ENCODE results near the gene FERMT1.
"Not testable (repeated sequence)": the region's sequence is repeated elsewhere in the genome, so short reads cannot be mapped to it uniquely, and the experiment has no call there.

FERMT1 gene

GRCh38 chr20:6066582-6066981, 56.2 kb downstream of the FERMT1 start:
- DNase-seq = no peak

- DNase-seq = no peak
Measured at GRCh38 chr20:6061544-6061943, 61.3 kb downstream of the FERMT1 start.

GRCh38 chr20:6060213-6060612, 62.6 kb downstream of the FERMT1 start:
- DNase-seq = no peak

GRCh38 chr20:6058684-6059295, 64.0 kb downstream of the FERMT1 start:
- no peak for DNase-seq

- peak; percentile 44 to 65 for DNase-seq
Measured at GRCh38 chr20:6057691-6058090, 65.1 kb downstream of the FERMT1 start.

- DNase-seq = no peak
Measured at GRCh38 chr20:6057139-6057538, 65.7 kb downstream of the FERMT1 start.

GRCh38 chr20:6055981-6056569, 66.8 kb downstream of the FERMT1 start:
- no peak for DNase-seq

- DNase-seq = no peak
Measured at GRCh38 chr20:6055161-6055783, 67.6 kb downstream of the FERMT1 start.

GRCh38 chr20:6054689-6055051, 68.2 kb downstream of the FERMT1 start:
- DNase-seq = not testable (repeated sequence)

- no peak for DNase-seq
Measured at GRCh38 chr20:6053776-6054688, 68.8 kb downstream of the FERMT1 start, which contains the start of gene LRRN4. LRRN4 (minus strand) TSS chr20:6054060; CDS start chr20:6052799, 1,261 bp downstream.

- DNase-seq = no peak
Measured at GRCh38 chr20:6053064-6053775, 69.6 kb downstream of the FERMT1 start.

GRCh38 chr20:6051505-6051904, 71.3 kb downstream of the FERMT1 start:
- no peak for DNase-seq

GRCh38 chr20:6048391-6048790, 74.4 kb downstream of the FERMT1 start:
- no peak for DNase-seq

GRCh38 chr20:6046432-6046831, 76.4 kb downstream of the FERMT1 start:
- DNase-seq = no peak

GRCh38 chr20:6045566-6045965, 77.3 kb downstream of the FERMT1 start:
- DNase-seq = no peak

- no peak for DNase-seq
Measured at GRCh38 chr20:6044115-6044514, 78.7 kb downstream of the FERMT1 start.

- DNase-seq = no peak
Measured at GRCh38 chr20:6041808-6042265, 81.0 kb downstream of the FERMT1 start.

GRCh38 chr20:6040958-6041807, 81.6 kb downstream of the FERMT1 start:
- DNase-seq = no peak

- no peak for DNase-seq
Measured at GRCh38 chr20:6040540-6040939, 82.3 kb downstream of the FERMT1 start.

- DNase-seq = no peak
Measured at GRCh38 chr20:6039766-6040165, 83.1 kb downstream of the FERMT1 start.

- DNase-seq = no peak
Measured at GRCh38 chr20:6038256-6038655, 84.6 kb downstream of the FERMT1 start.

- DNase-seq = no peak
Measured at GRCh38 chr20:6037082-6037481, 85.7 kb downstream of the FERMT1 start.
